Neuronal stem cell (in vitro differentiated cells): ENCODE results near the gene HCK.

Source experiments
- DNase-seq: peaks from one replicate; pipeline ENCODE4 v3.0.0-alpha.2; 2013; ENCODE audit warnings: low spot score
- H2AFZ ChIP-seq: one replicate; pipeline ENCODE4 v1.6.1; 2013; ENCODE audit warnings: mild to moderate bottlenecking, low read length, inconsistent platforms
- H2AK5ac ChIP-seq: 2 replicates; pipeline ENCODE4 v1.6.1; 2013; ENCODE audit warnings: low read depth, mild to moderate bottlenecking, inconsistent platforms, low read length, moderate library complexity, mixed read lengths
- H2BK120ac ChIP-seq: 2 replicates; pipeline ENCODE4 v1.6.1; 2013; ENCODE audit warnings: low read depth, mild to moderate bottlenecking, inconsistent platforms, low read length, moderate library complexity, mixed read lengths
- H2BK12ac ChIP-seq: one replicate; pipeline ENCODE4 v1.6.1; 2013; ENCODE audit warnings: low read length, inconsistent platforms
- H2BK15ac ChIP-seq: 2 replicates; pipeline ENCODE4 v1.6.1; 2013; ENCODE audit warnings: mild to moderate bottlenecking, low read length, inconsistent platforms, mixed read lengths
- H2BK5ac ChIP-seq: one replicate; pipeline ENCODE4 v1.6.1; 2013; ENCODE audit warnings: inconsistent platforms, mild to moderate bottlenecking, low read length, moderate library complexity
- H3K14ac ChIP-seq: one replicate; pipeline ENCODE4 v1.6.1; 2013; ENCODE audit warnings: low read length, inconsistent platforms
- H3K18ac ChIP-seq: 2 replicates; pipeline ENCODE4 v1.6.1; 2013; ENCODE audit warnings: low read length, inconsistent platforms
- H3K23ac ChIP-seq: 2 replicates; pipeline ENCODE4 v1.6.1; 2013; ENCODE audit warnings: low read depth, mild to moderate bottlenecking, mixed read lengths, low read length, inconsistent platforms; ENCODE audit not compliant: poor library complexity
- H3K27ac ChIP-seq: replicated peaks from 3 replicates; pipeline ENCODE4 v1.5.1; 2013; ENCODE audit warnings: low read length, inconsistent platforms
- H3K27me3 ChIP-seq, 3 experiments: 2 replicates each; pipeline ENCODE4 v1.6.1; 2013; ENCODE audit warnings: low read length in 3 of 3, mild to moderate bottlenecking in 2 of 3, inconsistent platforms in 1 of 3, low read depth in 1 of 3, mixed read lengths in 1 of 3, moderate library complexity in 1 of 3; ENCODE audit not compliant: control insufficient read depth in 3 of 3, insufficient read depth in 3 of 3
- H3K36me3 ChIP-seq, 2 donors: replicated peaks in 1 of 2; 2 replicates each; pipeline ENCODE4 v1.6.1; 2013; ENCODE audit warnings: low read length in 2 of 2; ENCODE audit not compliant: control insufficient read depth in 2 of 2, insufficient read depth in 2 of 2
- H3K4ac ChIP-seq: 2 replicates; pipeline ENCODE4 v1.6.1; 2013; ENCODE audit warnings: inconsistent platforms, mild to moderate bottlenecking, low read length, moderate library complexity
- H3K4me1 ChIP-seq, 2 donors: 1 replicate in 1 of 2; 2 replicates in 1 of 2; pipeline ENCODE4 v1.6.1; 2013; ENCODE audit warnings: low read length in 2 of 2, low read depth in 1 of 2; ENCODE audit not compliant: control insufficient read depth in 2 of 2, insufficient read depth in 1 of 2
- H3K4me2 ChIP-seq: one replicate; pipeline ENCODE4 v1.6.1; 2013; ENCODE audit warnings: mild to moderate bottlenecking, low read length, inconsistent platforms; ENCODE audit not compliant: insufficient read depth, poor library complexity, severe bottlenecking
- H3K4me3 ChIP-seq, 2 donors: 2 replicates each; pipeline ENCODE4 v1.5.1; 2013; ENCODE audit warnings: low read length in 2 of 2, mild to moderate bottlenecking in 2 of 2, inconsistent platforms in 1 of 2, moderate library complexity in 1 of 2
- H3K79me1 ChIP-seq: one replicate; pipeline ENCODE4 v1.6.1; 2013; ENCODE audit warnings: low read depth, mild to moderate bottlenecking, inconsistent platforms, low read length, moderate library complexity
- H3K9ac ChIP-seq: one replicate; pipeline ENCODE4 v1.6.1; 2013; ENCODE audit warnings: mild to moderate bottlenecking, low read depth, low read length, inconsistent platforms; ENCODE audit not compliant: poor library complexity
- H3K9me3 ChIP-seq, 2 donors: replicated peaks in 1 of 2; 2 replicates each; pipeline versions ENCODE3 to v1.6.1; 2013; ENCODE audit warnings: low read length in 2 of 2, mild to moderate bottlenecking in 2 of 2, inconsistent platforms in 1 of 2, low read depth in 1 of 2, mixed read lengths in 1 of 2, moderate library complexity in 1 of 2; ENCODE audit not compliant: control insufficient read depth in 2 of 2, insufficient read depth in 1 of 2
- H4K8ac ChIP-seq: one replicate; pipeline ENCODE4 v1.6.1; 2013; ENCODE audit warnings: low read depth, mild to moderate bottlenecking, inconsistent platforms, low read length, moderate library complexity
- H4K91ac ChIP-seq: one replicate; pipeline ENCODE4 v1.6.1; 2013; ENCODE audit warnings: low read length, low read depth, mild to moderate bottlenecking, inconsistent platforms; ENCODE audit not compliant: poor library complexity
- WGBS, 2 donors: extraction: QIAGEN DNeasy Blood & Tissue Kit; methylation state at CpG; one replicate each; pipeline ENCODE4 v1.1.7; 2013; ENCODE audit warnings: missing lambda C conversion rate in 2 of 2, mixed read lengths in 1 of 2; ENCODE audit not compliant: insufficient read length in 2 of 2, insufficient replicate concordance in 1 of 2; ENCODE audit errors: extremely low coverage in 2 of 2; 5-methylcytosine and 5-hydroxymethylcytosine counted together

Gene HCK

GRCh38 chr20:32010666-32011065 is 41.4 kb upstream of the HCK start:
- no peak overlapping the region for H3K27ac ChIP-seq
- no peak overlapping the region for H2BK120ac ChIP-seq
- H3K9ac ChIP-seq, result no peak overlapping the region
- H2AK5ac ChIP-seq, result no peak overlapping the region
- no peak overlapping the region for H4K8ac ChIP-seq
- H3K4me1 ChIP-seq, result peaks cover 6 to 11% of the 10 kb centered on the region in 2 donors
- H3K9me3 ChIP-seq, result no peaks in the 10 kb centered on the region
- no peak overlapping the region for H2BK12ac ChIP-seq
- H3K4ac ChIP-seq, result no peak overlapping the region
- no peak for DNase-seq
- no CpG with 5 or more reads among the region's 8 CpGs for WGBS, 2 donors
- H3K23ac ChIP-seq, result no peak overlapping the region
- no peak overlapping the region for H2BK5ac ChIP-seq
- H3K79me1 ChIP-seq, result no peaks in the 10 kb centered on the region
- H3K4me3 ChIP-seq, result peak overlapping the region in 1 of 2 donors; percentile 56
- no peaks in the 10 kb centered on the region for H3K36me3 ChIP-seq
- H3K14ac ChIP-seq, result no peak overlapping the region
- H3K27me3 ChIP-seq, result peaks cover 0 to 14% (median 0%) of the 10 kb centered on the region in 3 experiments
- H2AFZ ChIP-seq, result no peak overlapping the region
- no peak overlapping the region for H3K18ac ChIP-seq
- H3K4me2 ChIP-seq, result no peak overlapping the region
- H2BK15ac ChIP-seq, result no peak overlapping the region
- H4K91ac ChIP-seq, result no peak overlapping the region

GRCh38 chr20:32012159-32012688 is 39.8 kb upstream of the HCK start:
- Histone ChIP-seq H3K4me3 (no peak overlapping the region), H3K79me1 (no peaks in the 10 kb centered on the region), H4K91ac (no peak overlapping the region), H3K14ac (peak overlapping the region; percentile 60), H3K18ac (no peak overlapping the region), H3K9ac (no peak overlapping the region), H3K4me1 (peaks cover 3 to 6% of the 10 kb centered on the region in 2 donors), H2BK120ac (no peak overlapping the region), H3K23ac (no peak overlapping the region), H3K27me3 (peaks cover 0 to 19% (median 0%) of the 10 kb centered on the region in 3 experiments), H2AFZ (no peak overlapping the region), H2BK15ac (no peak overlapping the region), H2BK5ac (no peak overlapping the region), H3K4ac (no peak overlapping the region), H4K8ac (no peak overlapping the region), H3K4me2 (no peak overlapping the region), H2BK12ac (no peak overlapping the region), H3K27ac (no peak overlapping the region), H2AK5ac (no peak overlapping the region), H3K9me3 (no peaks in the 10 kb centered on the region), H3K36me3 (no peaks in the 10 kb centered on the region)
- WGBS, 2 donors, result no CpG with 5 or more reads among the region's 5 CpGs
- DNase-seq, result no peak

GRCh38 chr20:32013326-32013725 is 38.7 kb upstream of the HCK start:
- Histone ChIP-seq H2AK5ac (no peak overlapping the region), H3K23ac (no peak overlapping the region), H3K9ac (no peak overlapping the region), H3K4me3 (no peak overlapping the region), H2BK120ac (no peak overlapping the region), H4K91ac (no peak overlapping the region), H3K4ac (no peak overlapping the region), H3K36me3 (no peaks in the 10 kb centered on the region), H3K27me3 (peaks cover 0 to 28% (median 8%) of the 10 kb centered on the region in 3 experiments), H4K8ac (no peak overlapping the region), H3K9me3 (no peaks in the 10 kb centered on the region), H3K18ac (no peak overlapping the region), H3K4me2 (no peak overlapping the region), H2AFZ (no peak overlapping the region), H3K79me1 (no peaks in the 10 kb centered on the region), H2BK12ac (no peak overlapping the region), H3K14ac (no peak overlapping the region), H2BK15ac (no peak overlapping the region), H2BK5ac (no peak overlapping the region), H3K27ac (no peak overlapping the region), H3K4me1 (peaks cover 2 to 6% of the 10 kb centered on the region in 2 donors)
- no CpG with 5 or more reads among the region's 7 CpGs for WGBS, 2 donors
- DNase-seq, result no peak

GRCh38 chr20:32017711-32018251 is 34.3 kb upstream of the HCK start:
- Histone ChIP-seq H3K14ac (no peak overlapping the region), H3K18ac (peak overlapping the region; percentile 84), H3K27me3 (peaks cover 0 to 67% (median 16%) of the 10 kb centered on the region in 3 experiments), H2BK15ac (peak overlapping the region; percentile 13), H3K9me3 (no peaks in the 10 kb centered on the region), H3K27ac (no peak overlapping the region), H3K36me3 (no peaks in the 10 kb centered on the region), H4K91ac (no peak overlapping the region), H3K4ac (no peak overlapping the region), H3K79me1 (no peaks in the 10 kb centered on the region), H2BK120ac (no peak overlapping the region), H2BK12ac (peak overlapping the region; percentile 87), H3K4me1 (peaks cover 2 to 6% of the 10 kb centered on the region in 2 donors), H4K8ac (no peak overlapping the region), H3K4me2 (peak overlapping the region; percentile 96), H3K9ac (no peak overlapping the region), H3K4me3 (peak overlapping the region in 1 of 2 donors; percentile 3), H3K23ac (peak overlapping the region; percentile 52), H2BK5ac (no peak overlapping the region), H2AK5ac (no peak overlapping the region), H2AFZ (no peak overlapping the region)
- no CpG with 5 or more reads among the region's 35 CpGs for WGBS, 2 donors
- peak; percentile 35 for DNase-seq
